Astrocyte (in vitro differentiated cells and primary cell): ENCODE data around the gene CABLES1. TPM values are rescaled to one million over a fixed set of nuclear protein-coding genes. Genes with fewer than 3 reads are reported as not detected.

Experiments used
- DNase-seq: peaks from one replicate; pipeline ENCODE4 v3.0.0-alpha.2; 2010; ENCODE audit warnings: low read depth
- FAIRE-seq: peaks from 2 replicates; lab custom pipeline; 2011; peaks lifted over from hg19 to GRCh38; lab: Jason Lieb, UNC
- H2AFZ ChIP-seq: 2 replicates; pipeline ENCODE4 v1.6.0; 2012; ENCODE audit warnings: low read depth, low read length, inconsistent platforms
- H3K27ac ChIP-seq: 2 replicates; pipeline ENCODE4 v1.5.1; 2011; ENCODE audit warnings: low read depth, low read length, inconsistent platforms
- H3K27me3 ChIP-seq: 2 replicates; pipeline ENCODE4 v1.6.0; 2011; ENCODE audit warnings: low read length, inconsistent platforms; ENCODE audit not compliant: insufficient read depth
- H3K36me3 ChIP-seq: 2 replicates; pipeline ENCODE4 v1.5.1; 2011; ENCODE audit warnings: low read length, inconsistent platforms; ENCODE audit not compliant: insufficient read depth
- H3K4me1 ChIP-seq: 2 replicates; pipeline ENCODE4 v1.5.1; 2011; ENCODE audit warnings: low read length, inconsistent platforms; ENCODE audit not compliant: insufficient read depth
- H3K4me2 ChIP-seq: 2 replicates; pipeline ENCODE4 v1.6.0; 2012; ENCODE audit warnings: low read length, inconsistent platforms
- H3K4me3 ChIP-seq: 2 replicates; pipeline ENCODE4 v1.5.1; 2011; ENCODE audit warnings: low read depth, mild to moderate bottlenecking, low read length, inconsistent platforms; ENCODE audit not compliant: insufficient read depth
- H3K79me2 ChIP-seq: 2 replicates; pipeline ENCODE4 v1.6.0; 2012; ENCODE audit warnings: mild to moderate bottlenecking, low read length, inconsistent platforms; ENCODE audit not compliant: insufficient read depth
- H3K9ac ChIP-seq: 2 replicates; pipeline ENCODE4 v1.6.0; 2012; ENCODE audit warnings: mild to moderate bottlenecking, low read length, inconsistent platforms
- H3K9me3 ChIP-seq: 2 replicates; pipeline ENCODE4 v1.5.1; 2012; ENCODE audit warnings: low read depth, mild to moderate bottlenecking, low read length, inconsistent platforms; ENCODE audit not compliant: insufficient read depth
- H4K20me1 ChIP-seq: 2 replicates; pipeline ENCODE4 v1.6.0; 2012; ENCODE audit warnings: low read length, inconsistent platforms; ENCODE audit not compliant: insufficient read depth
- H3K27ac Mint-ChIP-seq: one replicate; pipeline ENCODE4 v1.8.0; 2021; ENCODE audit warnings: mild to moderate bottlenecking, mixed read lengths; ENCODE audit not compliant: unreplicated experiment
- H3K27me3 Mint-ChIP-seq: one replicate; pipeline ENCODE4 v1.8.0; 2021; ENCODE audit warnings: low read depth, mixed read lengths; ENCODE audit not compliant: unreplicated experiment
- H3K36me3 Mint-ChIP-seq: one replicate; pipeline ENCODE4 v1.8.0; 2021; ENCODE audit warnings: low read depth, mixed read lengths; ENCODE audit not compliant: unreplicated experiment
- H3K4me1 Mint-ChIP-seq: one replicate; pipeline ENCODE4 v1.8.0; 2021; ENCODE audit warnings: low read depth, mixed read lengths; ENCODE audit not compliant: unreplicated experiment
- H3K4me3 Mint-ChIP-seq: one replicate; pipeline ENCODE4 v1.8.0; 2021; ENCODE audit warnings: mild to moderate bottlenecking, moderate library complexity, mixed read lengths; ENCODE audit not compliant: unreplicated experiment
- H3K9me3 Mint-ChIP-seq: one replicate; pipeline ENCODE4 v1.8.0; 2021; ENCODE audit warnings: mild to moderate bottlenecking, mixed read lengths; ENCODE audit not compliant: unreplicated experiment
- EZH2 ChIP-seq: IDR thresholded peaks from 2 replicates; pipeline ENCODE4 v1.6.1; 2012; ENCODE audit warnings: mild to moderate bottlenecking, low read length, inconsistent platforms; ENCODE audit not compliant: insufficient read depth
- total RNA-seq: library from RNA; stranded (reverse); gene quantifications from 2 replicates; pipeline ENCODE4 v1.2.1, GENCODE V29; 2021
- TF ChIP-seq, protein P1 (sequence below): IDR thresholded peaks from 2 replicates; pipeline ENCODE4 v1.5.1; 2011; ENCODE audit warnings: low read depth, mild to moderate bottlenecking, inconsistent platforms, low read length, moderate library complexity; ENCODE audit not compliant: insufficient read depth

The CABLES1 gene
- total RNA-seq, 1 donor from 2014 or later: 14.5 TPM

DNA sequence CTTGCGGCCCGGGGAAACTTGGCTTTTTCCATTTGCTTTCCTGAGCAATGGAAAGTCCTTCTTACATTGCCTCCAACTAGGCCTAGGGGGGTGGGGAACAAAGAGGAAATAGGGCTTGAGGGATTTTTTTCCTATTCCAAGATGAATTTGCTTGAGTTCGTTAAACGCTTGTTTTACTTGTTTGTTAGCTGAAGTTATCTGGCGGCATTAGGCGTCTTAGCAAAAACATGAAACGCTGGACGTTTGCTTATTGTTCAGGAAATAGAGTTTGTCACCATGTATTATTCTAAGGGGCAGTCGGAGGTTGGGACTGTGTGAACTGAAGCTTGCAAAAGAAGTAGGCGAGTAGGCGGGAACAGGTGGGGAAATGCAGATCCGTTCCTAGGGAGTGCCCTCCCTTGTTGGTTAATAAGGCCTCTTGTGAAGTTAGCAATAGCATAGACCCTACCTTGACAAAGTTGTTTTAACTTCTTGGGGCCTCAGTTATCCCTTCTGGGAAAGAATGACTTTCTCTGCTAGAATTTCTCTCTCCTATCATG is 1.9 kb downstream of the CABLES1 start:
- Histone ChIP-seq H3K9me3 (no peaks in the 10 kb centered on the region), H3K4me1 (peaks cover 31% of the 10 kb centered on the region), H3K27ac (no peak overlapping the region), H3K79me2 (peaks cover 53% of the 10 kb centered on the region), H3K4me2 (peak overlapping the region; percentile 97), H3K4me3 (peak overlapping the region; percentile 70), H3K36me3 (no peaks in the 10 kb centered on the region), H3K9ac (peak overlapping the region; percentile 73), H3K27me3 (no peaks in the 10 kb centered on the region), H4K20me1 (peaks cover 52% of the 10 kb centered on the region), H2AFZ (peak overlapping the region; percentile 73)
- no peak for FAIRE-seq
- DNase-seq: peak; percentile 28
- Mint-ChIP-seq H3K4me1 (peaks cover 18% of the 10 kb centered on the region), H3K9me3 (no peaks in the 10 kb centered on the region), H3K36me3 (peaks cover 5% of the 10 kb centered on the region), H3K27ac (peak overlapping the region; percentile 69), H3K4me3 (peak overlapping the region; percentile 91), H3K27me3 (no peaks in the 10 kb centered on the region)
- TF ChIP-seq, protein P1, sequence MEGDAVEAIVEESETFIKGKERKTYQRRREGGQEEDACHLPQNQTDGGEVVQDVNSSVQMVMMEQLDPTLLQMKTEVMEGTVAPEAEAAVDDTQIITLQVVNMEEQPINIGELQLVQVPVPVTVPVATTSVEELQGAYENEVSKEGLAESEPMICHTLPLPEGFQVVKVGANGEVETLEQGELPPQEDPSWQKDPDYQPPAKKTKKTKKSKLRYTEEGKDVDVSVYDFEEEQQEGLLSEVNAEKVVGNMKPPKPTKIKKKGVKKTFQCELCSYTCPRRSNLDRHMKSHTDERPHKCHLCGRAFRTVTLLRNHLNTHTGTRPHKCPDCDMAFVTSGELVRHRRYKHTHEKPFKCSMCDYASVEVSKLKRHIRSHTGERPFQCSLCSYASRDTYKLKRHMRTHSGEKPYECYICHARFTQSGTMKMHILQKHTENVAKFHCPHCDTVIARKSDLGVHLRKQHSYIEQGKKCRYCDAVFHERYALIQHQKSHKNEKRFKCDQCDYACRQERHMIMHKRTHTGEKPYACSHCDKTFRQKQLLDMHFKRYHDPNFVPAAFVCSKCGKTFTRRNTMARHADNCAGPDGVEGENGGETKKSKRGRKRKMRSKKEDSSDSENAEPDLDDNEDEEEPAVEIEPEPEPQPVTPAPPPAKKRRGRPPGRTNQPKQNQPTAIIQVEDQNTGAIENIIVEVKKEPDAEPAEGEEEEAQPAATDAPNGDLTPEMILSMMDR: no peak
- TF ChIP-seq EZH2: no peak

- Histone ChIP-seq H3K4me1 (peaks cover 31% of the 10 kb centered on the region), H3K9ac (no peak overlapping the region), H3K79me2 (peaks cover 59% of the 10 kb centered on the region), H3K4me2 (peak overlapping the region; percentile 97), H3K36me3 (no peaks in the 10 kb centered on the region), H3K27me3 (no peaks in the 10 kb centered on the region), H3K27ac (no peak overlapping the region), H3K4me3 (no peak overlapping the region), H3K9me3 (no peaks in the 10 kb centered on the region), H2AFZ (no peak overlapping the region), H4K20me1 (peaks cover 58% of the 10 kb centered on the region)
- peak overlapping the region; percentile 91 for H3K4me3 Mint-ChIP-seq
- H3K27me3 Mint-ChIP-seq: no peaks in the 10 kb centered on the region
- TF ChIP-seq, protein P1: no peak
- TF ChIP-seq EZH2: no peak
- peaks cover 5% of the 10 kb centered on the region for H3K36me3 Mint-ChIP-seq
- no peak for FAIRE-seq
- H3K9me3 Mint-ChIP-seq: no peaks in the 10 kb centered on the region
- no peak overlapping the region for H3K27ac Mint-ChIP-seq
- DNase-seq: no peak
- peaks cover 21% of the 10 kb centered on the region for H3K4me1 Mint-ChIP-seq
Measured at GRCh38 chr18:23137788-23138216, 2.5 kb downstream of the CABLES1 start.

- Histone ChIP-seq H3K4me2 (no peak overlapping the region), H3K27ac (no peak overlapping the region), H3K36me3 (no peaks in the 10 kb centered on the region), H3K27me3 (no peaks in the 10 kb centered on the region), H3K9me3 (no peaks in the 10 kb centered on the region), H4K20me1 (peaks cover 65% of the 10 kb centered on the region), H2AFZ (no peak overlapping the region), H3K4me1 (peaks cover 33% of the 10 kb centered on the region), H3K4me3 (no peak overlapping the region), H3K9ac (no peak overlapping the region), H3K79me2 (peaks cover 66% of the 10 kb centered on the region)
- no peak overlapping the region for H3K27ac Mint-ChIP-seq
- H3K36me3 Mint-ChIP-seq: peaks cover 5% of the 10 kb centered on the region
- no peak for DNase-seq
- H3K9me3 Mint-ChIP-seq: no peaks in the 10 kb centered on the region
- peak overlapping the region; percentile 91 for H3K4me3 Mint-ChIP-seq
- peaks cover 27% of the 10 kb centered on the region for H3K4me1 Mint-ChIP-seq
- H3K27me3 Mint-ChIP-seq: no peaks in the 10 kb centered on the region
- FAIRE-seq: no peak
- TF ChIP-seq, protein P1: no peak
- no peak for TF ChIP-seq EZH2
Measured at GRCh38 chr18:23138471-23138870, 3.2 kb downstream of the CABLES1 start.
